ENCODE results near the gene METTL14.

Gene METTL14

GRCh38 chr4:118732591-118733330 lies 47.6 kb downstream of the METTL14 start:
- DNase-seq (ENCODE audit: low spot score) = no peak
- no peak for FAIRE-seq

- DNase-seq (ENCODE audit: low spot score) = no peak
- FAIRE-seq = no peak
Observed at GRCh38 chr4:118734491-118735205, 49.5 kb downstream of the METTL14 start.

GRCh38 chr4:118736900-118737299 lies 51.7 kb downstream of the METTL14 start:
- DNase-seq (ENCODE audit: low spot score) (no peak), FAIRE-seq (no peak)

GRCh38 chr4:118738090-118738489 lies 52.9 kb downstream of the METTL14 start:
- FAIRE-seq = no peak

GRCh38 chr4:118739022-118739713 lies 54.0 kb downstream of the METTL14 start:
- FAIRE-seq (no peak), DNase-seq (ENCODE audit: low spot score) (no peak)

More at GRCh38 chr4:118738090-118738489, 52.9 kb downstream of the METTL14 start:
- DNase-seq (ENCODE audit: low spot score) = no peak

- DNase-seq (ENCODE audit: low spot score) (no peak), FAIRE-seq (peak; percentile 79)
Observed at GRCh38 chr4:118740869-118741268, 55.7 kb downstream of the METTL14 start.

GRCh38 chr4:118741301-118741855 lies 56.2 kb downstream of the METTL14 start:
- no peak for FAIRE-seq
- no peak for DNase-seq (ENCODE audit: low spot score)

- no peak for DNase-seq (ENCODE audit: low spot score)
- FAIRE-seq = no peak
Observed at GRCh38 chr4:118742050-118742449, 56.9 kb downstream of the METTL14 start.

GRCh38 chr4:118743867-118744266 lies 58.7 kb downstream of the METTL14 start:
- no peak for DNase-seq (ENCODE audit: low spot score)
- no peak for FAIRE-seq

- FAIRE-seq (no peak), DNase-seq (ENCODE audit: low spot score) (no peak)
Observed at GRCh38 chr4:118745357-118745756, 60.2 kb downstream of the METTL14 start.

GRCh38 chr4:118746251-118746919 lies 61.2 kb downstream of the METTL14 start:
- FAIRE-seq = no peak
- DNase-seq (ENCODE audit: low spot score) = no peak

GRCh38 chr4:118749347-118749988 lies 64.3 kb downstream of the METTL14 start:
- FAIRE-seq (no peak), DNase-seq (ENCODE audit: low spot score) (no peak)

- FAIRE-seq (no peak), DNase-seq (ENCODE audit: low spot score) (no peak)
Observed at GRCh38 chr4:118751629-118752323, 66.6 kb downstream of the METTL14 start.

- FAIRE-seq (no peak), DNase-seq (ENCODE audit: low spot score) (no peak)
Observed at GRCh38 chr4:118752551-118752950, 67.4 kb downstream of the METTL14 start.

GRCh38 chr4:118753096-118753495 lies 67.9 kb downstream of the METTL14 start:
- DNase-seq (ENCODE audit: low spot score) (no peak), FAIRE-seq (no peak)

- FAIRE-seq = no peak
Observed at GRCh38 chr4:118753685-118754084, 68.5 kb downstream of the METTL14 start.

GRCh38 chr4:118754890-118755289 lies 69.7 kb downstream of the METTL14 start:
- DNase-seq (ENCODE audit: low spot score) (no peak), FAIRE-seq (no peak)

More at GRCh38 chr4:118753685-118754084, 68.5 kb downstream of the METTL14 start:
- no peak for DNase-seq (ENCODE audit: low spot score)

- FAIRE-seq = no peak
- DNase-seq (ENCODE audit: low spot score) = no peak
Observed at GRCh38 chr4:118755438-118756226, 70.4 kb downstream of the METTL14 start.

- DNase-seq (ENCODE audit: low spot score) = no peak
- FAIRE-seq = no peak
Observed at GRCh38 chr4:118756429-118756828, 71.2 kb downstream of the METTL14 start.

Data from RCC 7860 (cell line).